Measurements from ENCODE around the gene TMEM185A.
"Not testable (repeated sequence)": the region's sequence is repeated elsewhere in the genome, so short reads cannot be mapped to it uniquely, and the experiment has no call there.

Gene TMEM185A

DNA sequence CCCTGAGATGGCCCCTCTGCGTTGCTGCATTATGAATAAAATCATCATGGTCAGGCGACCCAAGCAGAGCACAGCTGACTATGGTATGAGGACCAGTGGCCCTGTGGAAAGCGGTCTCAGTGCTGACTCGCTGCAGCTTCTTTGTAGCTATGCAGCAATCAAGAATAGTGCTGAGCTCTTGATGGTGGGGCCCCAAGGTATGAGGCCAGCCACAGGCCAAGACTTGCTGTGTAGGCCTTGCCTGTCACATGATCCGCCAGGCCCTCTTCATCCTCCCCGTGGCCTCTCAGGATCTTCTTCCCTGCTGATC lies 79.7 kb downstream of the TMEM185A start:
- DNase-seq (ENCODE audit: low read depth in 2 of 2) = not testable (repeated sequence)

DNA sequence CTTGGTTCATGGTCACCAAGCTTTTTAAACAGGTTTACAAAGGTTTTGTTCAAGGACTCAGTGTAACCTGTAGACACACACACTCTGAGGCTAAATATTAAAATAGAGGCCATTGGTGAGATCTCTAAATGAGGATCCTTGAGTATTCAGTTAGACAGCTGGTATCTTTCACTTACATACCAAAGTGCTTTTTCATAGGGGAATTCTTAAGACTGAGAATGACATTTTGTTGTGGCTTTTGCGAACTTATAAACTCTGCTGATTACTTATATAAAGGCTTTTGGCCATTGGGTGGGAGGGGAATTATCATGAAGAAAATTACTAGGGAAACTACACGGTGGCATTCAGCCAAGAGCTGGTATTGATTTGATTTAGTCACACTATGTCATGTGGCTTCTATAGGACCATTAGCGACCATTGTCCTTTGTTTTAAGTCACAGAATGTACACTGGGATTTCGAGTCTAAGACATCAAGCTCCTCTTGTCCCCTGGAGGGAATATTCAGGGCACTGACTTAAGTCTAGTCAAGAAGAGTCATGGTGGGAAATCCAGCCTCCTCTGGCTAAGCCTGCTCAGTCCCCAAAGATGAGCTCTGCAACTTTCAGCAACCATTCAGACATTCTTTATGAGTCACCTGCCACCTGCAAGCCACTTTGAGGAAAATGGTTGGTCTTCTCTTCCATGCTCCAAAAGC lies 80.2 kb downstream of the TMEM185A start:
- not testable (repeated sequence) for DNase-seq (ENCODE audit: low read depth in 2 of 2)

DNA sequence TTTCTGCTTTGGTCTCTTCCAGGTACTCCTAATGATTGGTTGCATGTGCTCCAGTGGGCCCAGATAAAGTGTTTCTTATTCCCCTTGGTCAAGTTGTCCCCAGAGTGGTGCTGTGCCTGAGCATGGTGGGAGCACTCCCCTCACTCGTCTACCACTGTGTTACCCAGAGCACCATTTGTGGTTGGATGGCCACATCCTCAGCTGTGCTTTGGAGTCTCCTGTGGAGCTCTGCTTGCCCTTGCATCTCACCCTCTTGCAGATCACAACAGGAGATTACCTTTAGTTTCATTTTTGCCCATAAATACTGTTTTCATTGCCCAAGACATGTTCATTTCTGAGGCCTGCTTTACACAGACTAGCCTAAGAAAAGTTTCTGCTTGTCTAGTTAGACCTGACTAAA lies 81.1 kb downstream of the TMEM185A start:
- not testable (repeated sequence) for DNase-seq (ENCODE audit: low read depth in 2 of 2)

DNA sequence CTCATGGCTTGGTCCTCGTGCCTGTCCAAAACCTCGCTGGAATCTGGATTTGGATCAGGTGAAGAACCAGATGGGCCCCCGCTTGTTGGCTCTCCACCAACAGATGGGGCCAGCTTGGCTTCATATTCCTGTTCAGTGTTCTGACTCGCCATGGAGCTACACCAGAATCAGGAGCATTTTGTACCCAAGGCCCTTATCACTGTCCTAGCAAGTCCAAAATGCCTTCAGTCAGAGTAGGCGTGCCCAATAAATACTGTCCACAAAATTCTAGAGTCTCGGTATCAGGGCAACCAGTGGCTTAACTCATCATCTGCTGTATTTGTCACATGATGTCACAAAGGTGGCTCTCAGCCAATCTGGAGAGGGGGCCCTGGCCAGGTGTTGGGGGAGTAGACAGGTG lies 81.9 kb downstream of the TMEM185A start, which contains the start of gene HSFX3:
Gene HSFX3 (minus strand): TSS at position 224 of the 400 bp plus-strand sequence. CDS start 72 bp downstream, at position 152.
- not testable (repeated sequence) for DNase-seq (ENCODE audit: low read depth in 2 of 2)

DNA sequence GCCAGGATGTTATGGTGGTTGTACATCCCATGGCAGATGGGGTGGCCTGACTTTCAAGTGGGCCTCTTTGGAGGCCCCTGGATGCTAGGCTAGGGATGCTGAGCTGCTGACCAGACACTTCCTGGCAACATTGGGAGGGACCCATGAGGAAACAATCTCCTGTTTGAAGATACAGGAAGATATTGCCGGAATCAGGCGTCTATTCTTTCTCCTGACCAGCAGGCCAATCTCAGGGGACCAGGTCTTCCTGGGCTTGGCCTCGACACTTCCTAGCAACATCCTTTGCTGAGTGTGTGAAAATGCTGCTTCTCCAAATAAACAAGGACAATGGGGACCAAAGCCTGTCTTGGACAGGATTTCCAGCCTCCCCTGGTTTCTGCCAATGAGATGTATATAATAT lies 83.8 kb downstream of the TMEM185A start:
- not testable (repeated sequence) for DNase-seq (ENCODE audit: low read depth in 2 of 2)

DNA sequence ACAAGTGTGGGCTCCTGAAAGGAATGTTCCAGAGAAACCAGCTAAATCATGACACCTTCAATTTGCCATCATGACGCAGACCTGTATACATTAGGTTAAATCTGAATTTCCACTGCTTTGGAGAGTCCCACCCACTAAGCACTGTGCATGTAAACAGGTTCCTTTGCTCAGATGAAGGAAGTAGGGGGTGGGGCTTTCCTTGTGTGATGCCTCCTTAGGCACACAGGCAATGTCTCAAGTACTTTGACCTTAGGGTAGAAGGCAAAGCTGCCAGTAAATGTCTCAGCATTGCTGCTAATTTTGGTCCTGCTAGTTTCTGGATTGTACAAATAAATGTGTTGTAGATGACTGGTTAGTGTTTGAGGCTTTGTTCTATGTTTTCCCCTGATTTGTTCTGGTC lies 84.6 kb downstream of the TMEM185A start:
- not testable (repeated sequence) for DNase-seq (ENCODE audit: low read depth in 2 of 2)
